UCSD-AML1 (cell line): ENCODE results near the gene PALB2.
"Not testable (repeated sequence)": the region's sequence is repeated elsewhere in the genome, so short reads cannot be mapped to it uniquely, and the experiment has no call there.

Source experiments
- DNase-seq: peaks from one replicate; lab custom pipeline; 2025; ENCODE audit not compliant: unreplicated experiment; lab: John Stamatoyannopoulos, UW

The PALB2 gene

GRCh38 chr16:23650674-23651416 lies 9.7 kb upstream of the PALB2 start:
- DNase-seq, result no peak

- no peak for DNase-seq
These were observed 1.2 kb upstream of the PALB2 start for GRCh38 chr16:23642246-23642774.

DNA sequence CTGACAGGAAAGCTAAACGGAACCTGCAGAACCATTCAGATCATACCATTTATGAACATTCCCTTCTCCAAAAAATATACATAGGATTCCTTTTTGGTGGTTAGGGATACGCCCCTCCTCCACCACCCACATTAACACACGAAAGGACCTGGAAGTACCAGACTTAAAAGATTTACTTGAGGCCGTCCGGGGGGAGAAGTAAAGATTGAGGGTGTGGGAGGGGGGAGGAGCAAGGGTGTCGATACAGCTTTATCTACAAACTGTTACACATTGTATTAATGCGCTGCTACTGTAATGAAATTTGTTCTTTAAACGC lies 537 bp downstream of the PALB2 start:
- DNase-seq, result no peak

GRCh38 chr16:23635958-23636357 lies 5.2 kb downstream of the PALB2 start:
- DNase-seq, result no peak

DNA sequence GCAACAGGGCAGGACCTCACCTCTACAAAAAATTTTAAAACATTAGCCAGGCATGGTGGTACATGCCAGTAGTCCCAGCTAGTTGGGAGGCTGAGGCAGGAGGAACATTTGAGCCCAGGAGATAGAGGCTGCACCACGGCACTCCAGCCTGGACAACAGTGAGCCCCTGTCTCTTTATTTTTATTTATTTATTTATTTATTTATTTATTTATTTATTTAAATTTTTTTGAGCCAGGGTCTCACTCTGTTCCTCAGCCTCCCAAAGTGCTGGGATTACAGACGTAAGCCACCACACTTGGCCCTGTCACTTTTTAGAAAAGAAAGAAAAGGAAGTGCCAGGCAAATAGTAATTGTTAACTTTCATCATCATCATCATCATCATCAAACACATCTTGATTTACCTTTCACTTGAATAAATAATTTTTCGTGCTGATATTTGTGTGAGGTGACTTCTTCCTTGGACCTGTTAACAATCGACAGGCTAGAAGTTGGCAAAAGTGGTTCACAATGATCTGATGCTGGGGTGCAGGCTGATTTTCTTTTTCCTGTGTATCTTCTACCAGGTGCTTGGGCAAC lies 6.6 kb downstream of the PALB2 start:
- no peak for DNase-seq

DNA sequence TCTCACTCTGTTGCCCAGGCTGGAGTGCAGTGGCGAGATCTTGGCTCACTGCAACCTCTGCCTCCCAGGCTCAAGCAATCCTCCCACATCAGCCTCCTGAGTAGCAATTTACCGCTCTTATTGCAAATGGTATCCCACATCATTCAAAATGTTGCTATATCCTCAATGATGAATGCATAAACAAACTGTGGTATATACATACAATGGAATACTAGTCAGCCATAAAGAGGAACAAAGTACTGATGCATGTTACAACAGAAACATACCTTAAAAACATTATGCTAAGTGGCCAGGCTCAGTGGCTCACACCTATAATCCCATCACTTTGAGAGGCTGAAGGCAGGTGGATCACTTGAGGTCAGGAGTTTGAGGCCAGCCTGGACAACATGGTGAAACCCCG lies 9.2 kb downstream of the PALB2 start:
- DNase-seq, result not testable (repeated sequence)

- DNase-seq, result no peak
These were observed 11.6 kb downstream of the PALB2 start for GRCh38 chr16:23629516-23629915.

DNA sequence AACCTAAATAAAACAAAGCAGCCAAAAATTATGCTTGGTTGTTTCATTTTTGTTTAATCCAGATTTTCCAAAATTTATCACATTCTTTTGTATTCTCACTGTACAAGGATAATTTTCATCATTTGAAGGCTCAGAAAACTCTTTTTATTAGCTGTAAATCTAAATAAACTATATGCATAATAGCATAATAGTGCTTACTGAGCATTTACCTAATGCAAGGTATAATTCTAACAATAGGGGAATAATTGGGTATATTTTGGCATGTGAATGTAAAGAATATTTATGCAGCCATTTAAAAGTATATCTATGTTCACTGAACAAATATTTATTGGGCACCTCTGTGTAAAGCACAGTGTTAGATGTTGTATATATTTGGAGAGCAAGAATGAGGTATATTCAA lies 17.0 kb downstream of the PALB2 start:
- DNase-seq, result no peak

GRCh38 chr16:23615805-23616204 lies 25.3 kb downstream of the PALB2 start:
- DNase-seq, result no peak

DNA sequence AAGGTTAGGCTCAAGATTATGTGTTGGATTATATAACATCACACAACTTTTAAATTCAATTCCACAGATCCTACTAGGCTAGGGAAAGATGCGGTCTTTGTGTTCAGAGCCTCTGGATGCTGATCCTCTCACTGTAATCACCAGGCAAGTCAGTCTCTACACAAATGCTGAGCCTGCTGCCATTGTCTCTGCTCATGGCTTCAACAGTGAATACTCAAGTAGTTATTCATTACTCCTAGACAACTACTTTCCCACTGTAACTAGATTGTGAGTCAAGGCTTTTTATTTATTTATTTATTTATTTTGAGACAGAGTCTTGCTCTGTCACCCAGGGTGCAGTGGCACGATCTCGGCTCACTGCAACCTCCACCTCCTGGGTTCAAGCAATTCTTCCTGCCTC lies 29.2 kb downstream of the PALB2 start:
- DNase-seq, result no peak

DNA sequence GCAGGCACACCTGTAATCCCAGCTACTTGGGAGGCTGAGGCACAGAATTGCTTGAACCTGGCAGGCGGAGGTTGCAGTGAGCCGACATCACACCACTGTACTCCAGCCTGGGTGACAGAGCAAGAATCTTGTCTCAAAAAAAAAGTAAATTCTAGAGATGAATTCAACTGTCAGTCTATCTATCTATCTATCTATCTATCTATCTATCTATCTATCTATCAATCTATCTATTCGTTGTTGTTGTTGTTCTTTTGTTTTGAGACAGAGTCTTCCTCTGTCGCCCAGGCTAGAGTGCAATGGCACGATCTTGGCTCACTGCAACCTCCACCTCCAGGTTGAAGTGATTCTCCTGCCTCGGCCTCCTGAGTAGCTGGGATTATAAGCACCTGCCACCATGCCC lies 30.2 kb downstream of the PALB2 start:
- not testable (repeated sequence) for DNase-seq

- DNase-seq, result no peak
These were observed 31.2 kb downstream of the PALB2 start for GRCh38 chr16:23609929-23610328.

GRCh38 chr16:23608194-23608593 lies 32.9 kb downstream of the PALB2 start:
- DNase-seq, result peak; percentile 11

DNA sequence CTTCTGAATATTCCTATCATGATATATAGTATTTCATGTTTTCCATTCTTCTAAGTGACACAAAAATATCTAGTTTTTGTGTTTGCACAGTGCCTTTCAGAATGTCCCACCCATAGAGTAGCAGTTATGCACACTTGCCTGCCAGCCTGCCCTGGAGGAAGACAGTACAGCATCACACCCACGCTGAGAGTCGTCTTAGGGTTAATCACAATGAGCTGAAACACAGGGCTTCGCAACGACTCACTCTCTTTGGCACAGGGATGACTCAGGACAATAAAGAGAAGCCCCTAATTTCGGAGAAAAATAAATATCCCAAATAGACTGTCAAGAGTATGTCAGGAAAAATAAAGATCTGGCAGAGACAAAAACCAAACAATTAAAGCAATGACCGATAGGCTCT lies 33.4 kb downstream of the PALB2 start:
- no peak for DNase-seq

DNA sequence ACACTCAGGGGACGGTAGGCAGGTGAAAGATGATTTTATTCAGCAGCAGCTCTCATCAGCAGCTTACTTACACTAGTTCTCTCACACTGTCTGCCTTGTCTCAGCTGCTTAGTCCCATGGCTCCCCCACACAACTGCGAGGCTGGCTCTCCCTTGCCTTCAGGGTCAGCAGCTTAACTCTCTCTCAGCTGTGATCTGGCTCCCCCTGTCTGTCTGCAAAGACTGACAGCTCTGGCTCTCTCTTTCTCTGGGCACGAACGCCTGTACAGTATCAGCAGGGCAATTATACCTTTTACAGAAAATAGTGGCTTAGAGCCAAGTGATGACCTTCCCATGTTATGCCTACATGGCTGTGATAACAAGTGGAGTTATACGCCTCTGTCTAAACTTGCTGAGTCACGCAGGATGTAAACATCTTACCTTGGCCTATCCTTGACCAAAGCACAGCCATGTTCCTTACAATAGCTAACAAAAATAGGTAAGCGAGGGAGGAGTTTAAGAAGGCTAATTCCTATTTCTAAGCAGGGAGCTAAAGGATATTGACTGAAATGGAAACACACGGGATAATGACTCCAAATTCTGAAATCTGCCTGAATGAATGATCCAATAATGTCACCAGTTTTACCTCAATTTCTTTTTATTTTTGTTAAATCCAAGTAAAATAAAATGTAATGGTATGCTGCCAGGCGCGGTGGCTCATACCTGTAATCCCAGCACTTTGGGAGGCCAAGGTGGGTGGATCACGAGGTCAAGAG lies 43.9 kb downstream of the PALB2 start:
- peak; percentile 16 for DNase-seq

DNA sequence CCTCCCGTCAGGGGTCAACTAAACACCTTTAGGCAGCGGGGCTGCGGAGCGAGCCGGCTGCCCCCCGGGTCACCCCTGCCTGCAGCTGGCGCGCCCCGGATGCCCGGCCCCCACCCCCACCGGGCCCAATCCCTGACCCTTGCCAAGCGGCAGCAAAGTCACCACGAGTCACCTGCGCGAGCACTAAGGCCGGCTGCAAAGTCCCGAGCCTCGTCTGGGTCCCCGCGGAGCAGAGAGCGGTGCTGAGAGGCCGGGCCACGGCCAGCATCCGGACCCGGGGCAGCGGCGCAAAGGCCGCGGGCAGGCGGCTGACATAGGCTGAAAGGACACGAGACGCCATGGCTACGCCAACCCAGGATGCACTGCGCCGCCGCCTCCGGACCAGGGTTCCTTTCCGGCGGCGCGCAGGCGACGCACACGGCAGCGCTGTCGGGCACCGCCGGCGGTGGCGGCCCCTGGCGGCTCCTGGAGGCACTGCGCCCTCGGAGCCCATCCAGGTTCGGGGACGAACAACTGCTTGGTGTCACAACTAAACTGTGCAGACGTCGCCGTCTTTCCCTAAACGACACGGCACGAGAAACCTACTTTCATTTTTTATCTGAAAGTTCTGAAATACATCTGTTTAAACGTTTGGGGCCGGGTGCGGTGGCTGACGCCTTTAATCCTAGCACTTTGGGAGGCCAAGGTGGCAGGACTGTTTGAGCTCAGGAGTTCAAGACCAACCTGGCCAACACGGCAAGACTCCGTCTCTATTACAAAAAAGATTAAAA lies 45.0 kb downstream of the PALB2 start, which contains the start of gene NDUFAB1:
TSS of gene NDUFAB1 (minus strand) at position 366 of the 770 bp plus-strand sequence. CDS start at position 340, 26 bp downstream.
- peak; percentile 93 for DNase-seq

- no peak for DNase-seq
These were observed 45.7 kb downstream of the PALB2 start for GRCh38 chr16:23595246-23595950.

GRCh38 chr16:23594186-23594585 lies 46.9 kb downstream of the PALB2 start:
- no peak for DNase-seq

- DNase-seq, result no peak
These were observed 50.9 kb downstream of the PALB2 start for GRCh38 chr16:23590181-23590580.

GRCh38 chr16:23587726-23588125 lies 53.4 kb downstream of the PALB2 start:
- DNase-seq, result no peak
